ENCODE data around the gene MAP1B. TPM values are rescaled to one million over a fixed set of nuclear protein-coding genes. Genes with fewer than 3 reads are reported as not detected.

MAP1B gene
- total and polyA plus RNA-seq, 8 donors: 2.1 to 985 (median 24.7) TPM

- Histone ChIP-seq H3K27me3 (no peaks in the 10 kb centered on the region), H3K27ac (no peak overlapping the region), H3K9me3 (no peaks in the 10 kb centered on the region), H3K4me3 (no peak overlapping the region), H3K4me1 (no peaks in the 10 kb centered on the region), H3K36me3 (peaks cover 7 to 67% (median 46%) of the 10 kb centered on the region in 4 donors)
- 82 to 86% (median 84%) methylated on average over 8 of the region's 8 CpGs for WGBS, 5 donors
- no peak for DNase-seq
- intact Hi-C loops (cut with DNase I; ENCODE audit: low total_unique reads): no loop called here
- TF ChIP-seq CTCF (IDR thresholded peaks at IDR 0.05) (no peak), POLR2A (IDR thresholded peaks at IDR 0.05) (no peak), EP300 (IDR thresholded peaks at IDR 0.05) (no peak), POLR2AphosphoS5 (IDR thresholded peaks at IDR 0.05) (no peak)
Observed at GRCh38 chr5:72203251-72203845, 96.1 kb downstream of the MAP1B start.

- no peak for TF ChIP-seq POLR2AphosphoS5 (IDR thresholded peaks at IDR 0.05)
- no peak for TF ChIP-seq CTCF (IDR thresholded peaks at IDR 0.05)
- TF ChIP-seq POLR2A (IDR thresholded peaks at IDR 0.05): no peak
- no peak for TF ChIP-seq EP300 (IDR thresholded peaks at IDR 0.05)
- intact Hi-C loops (cut with DNase I; ENCODE audit: low total_unique reads): no loop called here
- no peaks in the 10 kb centered on the region for H3K27me3 ChIP-seq
- no peak for DNase-seq
- 88 to 100% (median 91%) methylated on average over 1 of the region's 1 CpG for WGBS, 5 donors
- no peaks in the 10 kb centered on the region for H3K9me3 ChIP-seq
- no peaks in the 10 kb centered on the region for H3K4me1 ChIP-seq
- H3K4me3 ChIP-seq: no peak overlapping the region
- H3K36me3 ChIP-seq: peaks cover 4 to 52% (median 40%) of the 10 kb centered on the region in 4 donors
- H3K27ac ChIP-seq: no peak overlapping the region
Observed at GRCh38 chr5:72204946-72205345, 97.7 kb downstream of the MAP1B start.

DNA sequence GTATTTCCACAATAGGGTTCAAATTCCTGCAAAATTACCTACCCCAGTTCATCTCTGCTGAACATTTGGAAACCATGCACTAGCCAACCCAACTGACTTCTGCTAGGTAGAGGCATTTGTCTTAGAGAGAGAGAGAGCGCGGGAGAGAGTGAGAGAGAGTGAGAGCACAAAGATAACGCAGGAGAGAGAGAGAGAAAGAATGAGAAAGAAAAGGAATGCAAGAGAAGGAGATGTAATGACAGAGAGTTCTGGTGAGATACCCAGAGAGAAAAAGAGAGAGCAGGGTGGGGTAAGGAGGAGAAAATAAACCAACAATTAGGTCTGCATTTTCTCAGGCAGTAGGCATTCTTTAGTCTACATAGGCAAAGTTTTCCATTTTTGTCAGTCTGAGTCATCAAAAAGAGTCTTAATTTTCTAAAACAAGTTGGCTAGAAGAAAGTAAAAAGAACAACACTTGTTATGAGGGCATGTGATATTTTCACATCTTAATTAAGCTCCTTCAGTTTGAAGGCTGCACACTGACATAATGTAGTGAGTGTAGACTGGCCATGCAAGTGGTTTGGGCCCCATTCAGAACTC is 98.2 kb downstream of the MAP1B start:
- Histone ChIP-seq H3K4me3 (no peak overlapping the region), H3K36me3 (peaks cover 4 to 47% (median 37%) of the 10 kb centered on the region in 4 donors), H3K4me1 (peaks cover 0 to 5% (median 2%) of the 10 kb centered on the region in 4 donors), H3K27ac (no peak overlapping the region), H3K27me3 (no peaks in the 10 kb centered on the region), H3K9me3 (no peaks in the 10 kb centered on the region)
- TF ChIP-seq CTCF (IDR thresholded peaks at IDR 0.05) (no peak), POLR2A (IDR thresholded peaks at IDR 0.05) (no peak), EP300 (IDR thresholded peaks at IDR 0.05) (no peak), POLR2AphosphoS5 (IDR thresholded peaks at IDR 0.05) (no peak)
- 93 to 100% (median 97%) methylated on average over 3 of the region's 3 CpGs for WGBS, 5 donors
- no peak for DNase-seq
- intact Hi-C loops (cut with DNase I; ENCODE audit: low total_unique reads): no loop called here

- DNase-seq: no peak
- intact Hi-C loops (cut with DNase I; ENCODE audit: low total_unique reads): no loop called here
- Histone ChIP-seq H3K27me3 (no peaks in the 10 kb centered on the region), H3K9me3 (no peaks in the 10 kb centered on the region), H3K27ac (no peak overlapping the region), H3K36me3 (peaks cover 4 to 47% (median 37%) of the 10 kb centered on the region in 4 donors), H3K4me1 (peaks cover 0 to 11% (median 8%) of the 10 kb centered on the region in 4 donors), H3K4me3 (no peak overlapping the region)
- no peak for TF ChIP-seq POLR2A (IDR thresholded peaks at IDR 0.05)
- TF ChIP-seq CTCF (IDR thresholded peaks at IDR 0.05): no peak
- TF ChIP-seq EP300 (IDR thresholded peaks at IDR 0.05): no peak
- no peak for TF ChIP-seq POLR2AphosphoS5 (IDR thresholded peaks at IDR 0.05)
- WGBS, 5 donors: 86 to 92% (median 87%) methylated on average over 3 of the region's 3 CpGs
Observed at GRCh38 chr5:72206160-72206559, 98.9 kb downstream of the MAP1B start.
